Cardiac muscle cell (in vitro differentiated cells and primary cell): ENCODE measurements around the gene CLPTM1L. TPM values are rescaled to one million over a fixed set of nuclear protein-coding genes. Genes with fewer than 3 reads are reported as not detected.
"Not testable (repeated sequence)": the region's sequence is repeated elsewhere in the genome, so short reads cannot be mapped to it uniquely, and the experiment has no call there.

Source experiments
- DNase-seq, 2 donors: peaks; one replicate each; pipeline versions ENCODE4 v3.0.0 to v3.0.0-alpha.2; 2010 to 2017; ENCODE audit warnings: low read depth in 1 of 2, low spot score in 1 of 2
- H3K27ac ChIP-seq: fragments of 200-600 bp; sonication (generic); 2 replicates; pipeline ENCODE4 v1.5.1; 2016
- H3K27me3 ChIP-seq: fragments of 200-600 bp; sonication (generic); 2 replicates; pipeline ENCODE4 v1.6.0; 2016; ENCODE audit warnings: control low read depth
- H3K36me3 ChIP-seq: fragments of 200-600 bp; sonication (generic); 2 replicates; pipeline ENCODE4 v1.5.1; 2016; ENCODE audit warnings: control low read depth
- H3K4me1 ChIP-seq: fragments of 200-600 bp; sonication (generic); 2 replicates; pipeline ENCODE4 v1.8.1; 2017; ENCODE audit warnings: low read depth, mild to moderate bottlenecking, mixed run types
- H3K4me3 ChIP-seq: fragments of 200-600 bp; sonication (generic); 2 replicates; pipeline ENCODE4 v1.5.1; 2016; ENCODE audit warnings: mild to moderate bottlenecking
- H3K9me3 ChIP-seq: fragments of 200-600 bp; sonication (generic); 2 replicates; pipeline ENCODE4 v1.5.1; 2017; ENCODE audit warnings: low read depth, mild to moderate bottlenecking, control low read depth
- CTCF ChIP-seq: IDR thresholded peaks from 2 replicates; pipeline ENCODE4 v1.5.1; 2012; ENCODE audit warnings: low read depth, mild to moderate bottlenecking, low read length
- polyA plus RNA-seq: library from polyadenylated mRNA; unstranded; fragments of >200 nt; fragmentation: Nextera tagmentation; extraction: Ambion mirVana; gene quantifications from 2 replicates; pipeline ENCODE4 v1.2.1, GENCODE V29; 2016
- total RNA-seq: library from RNA; depleted of rRNA; stranded (reverse); fragments of >200 nt; gene quantifications from 2 replicates; pipeline ENCODE4 v1.2.3, GENCODE V29; 2016

The CLPTM1L gene
- total and polyA plus RNA-seq, 2 experiments from 2014 or later, result 78.4 to 154 TPM

DNA sequence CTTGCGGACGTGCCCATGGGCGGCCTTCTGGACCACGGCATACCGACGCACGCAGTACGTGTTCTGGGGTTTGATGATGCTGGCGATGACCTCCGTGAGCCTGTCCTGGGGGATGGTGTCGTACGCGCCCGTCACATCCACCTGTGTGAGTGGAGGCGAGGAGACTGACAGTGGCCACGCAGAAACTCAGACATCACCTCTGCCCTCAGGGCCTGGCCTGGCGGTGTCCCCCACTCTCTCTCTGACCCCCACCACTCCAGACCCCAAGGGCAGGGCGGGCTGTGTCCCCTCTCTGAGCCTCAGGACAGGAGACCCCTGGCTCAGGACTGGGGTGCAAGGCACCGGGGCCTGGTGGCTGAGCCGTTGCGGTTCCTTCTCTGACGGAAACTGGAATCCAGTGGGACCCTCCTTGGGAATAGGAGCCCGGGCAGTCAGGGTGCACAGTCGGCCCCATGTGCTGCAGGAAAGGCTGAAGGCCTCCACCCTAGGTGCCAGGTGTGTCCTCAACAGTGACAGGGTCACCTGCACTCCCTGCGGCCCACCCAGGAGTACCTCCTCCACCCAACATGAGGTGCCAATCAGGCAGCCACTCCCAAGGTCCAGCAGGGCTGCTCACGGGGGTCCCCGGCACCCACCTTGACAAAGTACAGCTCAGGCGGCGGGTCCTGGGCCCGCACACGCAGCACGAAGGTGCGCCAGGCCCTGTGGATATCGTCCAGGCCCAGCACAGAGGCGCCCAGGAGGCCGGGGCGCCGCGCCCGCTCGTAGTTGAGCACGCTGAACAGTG is 66.0 kb downstream of the CLPTM1L start:
- no peak for TF ChIP-seq CTCF
- Histone ChIP-seq H3K4me3 (no peak overlapping the region), H3K27ac (no peak overlapping the region), H3K36me3 (no peaks in the 10 kb centered on the region), H3K27me3 (no peaks in the 10 kb centered on the region), H3K9me3 (no peaks in the 10 kb centered on the region), H3K4me1 (no peaks in the 10 kb centered on the region)
- DNase-seq, result no peak

DNA sequence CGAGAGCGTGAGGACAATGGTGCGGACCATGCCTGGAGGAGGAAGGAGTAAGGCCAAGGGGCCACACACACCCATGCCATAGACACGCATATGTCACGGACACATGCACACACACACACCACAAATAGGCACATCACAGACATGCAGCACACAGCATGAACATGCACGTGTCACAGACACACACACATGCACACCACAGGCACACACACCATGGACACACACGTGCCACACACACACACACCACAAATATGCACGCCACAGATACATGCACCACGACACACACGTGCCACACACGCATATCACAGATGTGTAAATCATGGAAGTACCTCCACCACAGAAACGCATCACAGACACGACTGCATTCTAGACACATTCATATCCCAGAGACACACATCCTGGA is 66.7 kb downstream of the CLPTM1L start:
- Histone ChIP-seq H3K27ac (no peak overlapping the region), H3K9me3 (no peaks in the 10 kb centered on the region), H3K4me1 (no peaks in the 10 kb centered on the region), H3K27me3 (no peaks in the 10 kb centered on the region), H3K4me3 (no peak overlapping the region), H3K36me3 (no peaks in the 10 kb centered on the region)
- DNase-seq, result no peak
- TF ChIP-seq CTCF, result no peak

GRCh38 chr5:1277781-1278180 is 67.1 kb downstream of the CLPTM1L start:
- Histone ChIP-seq H3K36me3 (no peaks in the 10 kb centered on the region), H3K27ac (no peak overlapping the region), H3K9me3 (no peaks in the 10 kb centered on the region), H3K4me1 (no peaks in the 10 kb centered on the region), H3K4me3 (no peak overlapping the region), H3K27me3 (no peaks in the 10 kb centered on the region)
- no peak for TF ChIP-seq CTCF
- no peak for DNase-seq

- H3K36me3 ChIP-seq, result no peaks in the 10 kb centered on the region
- H3K27ac ChIP-seq, result no peak overlapping the region
- no peaks in the 10 kb centered on the region for H3K9me3 ChIP-seq
- H3K4me3 ChIP-seq, result no peak overlapping the region
- no peak for TF ChIP-seq CTCF
- H3K27me3 ChIP-seq, result no peaks in the 10 kb centered on the region
- H3K4me1 ChIP-seq, result no peaks in the 10 kb centered on the region
- no peak for DNase-seq
Measured at GRCh38 chr5:1277331-1277730, 67.6 kb downstream of the CLPTM1L start.

GRCh38 chr5:1276930-1277329 is 68.0 kb downstream of the CLPTM1L start:
- DNase-seq, result no peak
- H3K4me3 ChIP-seq, result no peak overlapping the region
- no peak for TF ChIP-seq CTCF
- no peaks in the 10 kb centered on the region for H3K27me3 ChIP-seq
- no peaks in the 10 kb centered on the region for H3K36me3 ChIP-seq
- H3K4me1 ChIP-seq, result no peaks in the 10 kb centered on the region
- no peak overlapping the region for H3K27ac ChIP-seq
- no peaks in the 10 kb centered on the region for H3K9me3 ChIP-seq

- not testable (repeated sequence) for DNase-seq, H3K9me3 ChIP-seq, H3K36me3 ChIP-seq, H3K27me3 ChIP-seq, H3K4me1 ChIP-seq, H3K4me3 ChIP-seq, H3K27ac ChIP-seq
Measured at GRCh38 chr5:1275397-1276391, 69.2 kb downstream of the CLPTM1L start.
